Measurements from ENCODE around the gene SUMO4. TPM values are rescaled to one million over a fixed set of nuclear protein-coding genes. Genes with fewer than 3 reads are reported as not detected.

SUMO4 gene
- total RNA-seq, result 16.1 TPM

GRCh38 chr6:149400050-149400449 is at the start of gene SUMO4:
Gene SUMO4, plus strand, starts transcription at chr6:149400262. Its CDS starts 130 bp downstream, at chr6:149400392.

Other genes with a start within 250 kb of the SUMO4 start
- 70.0 TPM for gene TAB2, start 82.5 kb upstream of the SUMO4 start, total RNA-seq
- gene ZC3H12D, start 84.8 kb downstream of the SUMO4 start, total RNA-seq, result 1.0 TPM
- 64.5 TPM for gene PPIL4, start 145.8 kb downstream of the SUMO4 start, total RNA-seq
- gene GINM1, start 166.1 kb downstream of the SUMO4 start, total RNA-seq, result 55.9 TPM
- 31.0 TPM for gene KATNA1, start 248.5 kb downstream of the SUMO4 start, total RNA-seq

Data from camera-type eye (tissue), 1 donor.